HEK293 (cell line): Measurements from ENCODE around the gene LAMTOR4.

Source experiments
- EGR2 ChIP-seq: fragments of 450-650 bp; formaldehyde crosslinking; IDR thresholded peaks from 2 replicates; pipeline ENCODE4 v1.5.1; 2016; ENCODE audit warnings: low read depth, missing biosample characterization, missing genetic modification characterization
- FEZF1 ChIP-seq: fragments of 450-650 bp; formaldehyde crosslinking; IDR thresholded peaks from 2 replicates; pipeline ENCODE4 v1.5.1; 2016; ENCODE audit warnings: missing biosample characterization, missing genetic modification characterization
- HOXC10 ChIP-seq: sonication (generic); formaldehyde crosslinking; IDR thresholded peaks from 2 replicates; pipeline ENCODE4 v1.8.1; 2023; ENCODE audit warnings: mild to moderate bottlenecking, missing genetic modification reagents
- IKZF3 ChIP-seq: fragments of 450-650 bp; IDR thresholded peaks from 2 replicates; pipeline ENCODE4 v1.5.0; 2018; ENCODE audit warnings: missing biosample characterization, mild to moderate bottlenecking, missing genetic modification characterization, moderate library complexity
- KLF1 ChIP-seq: fragments of 450-650 bp; formaldehyde crosslinking; IDR thresholded peaks from 2 replicates; pipeline ENCODE4 v1.5.1; 2016; ENCODE audit warnings: missing biosample characterization, missing genetic modification characterization
- KLF16 ChIP-seq: fragments of 450-650 bp; formaldehyde crosslinking; IDR thresholded peaks from 2 replicates; pipeline ENCODE4 v1.5.1; 2017; ENCODE audit warnings: missing biosample characterization, missing genetic modification characterization
- KLF7 ChIP-seq: fragments of 450-650 bp; formaldehyde crosslinking; IDR thresholded peaks from 2 replicates; pipeline ENCODE4 v1.5.1; 2016; ENCODE audit warnings: missing biosample characterization, missing genetic modification characterization, borderline replicate concordance
- PRDM1 ChIP-seq: fragments of 450-650 bp; formaldehyde crosslinking; IDR thresholded peaks from 2 replicates; pipeline ENCODE4; 2016; ENCODE audit warnings: missing biosample characterization, missing genetic modification characterization
- YY1 ChIP-seq: fragments of 450-650 bp; formaldehyde crosslinking; IDR thresholded peaks from 2 replicates; pipeline ENCODE4 v1.5.1; 2018; ENCODE audit warnings: missing biosample characterization, missing genetic modification characterization
- ZBTB17 ChIP-seq: fragments of 450-650 bp; formaldehyde crosslinking; IDR thresholded peaks from 2 replicates; pipeline ENCODE4 v1.5.1; 2016; ENCODE audit warnings: missing biosample characterization, missing genetic modification characterization
- ZBTB20 ChIP-seq: fragments of 450-650 bp; formaldehyde crosslinking; IDR thresholded peaks from 2 replicates; pipeline ENCODE4 v1.5.1; 2016; ENCODE audit warnings: missing biosample characterization, missing genetic modification characterization
- ZNF23 ChIP-seq: fragments of 450-650 bp; formaldehyde crosslinking; IDR thresholded peaks from 2 replicates; pipeline ENCODE4 v1.5.1; 2016; ENCODE audit warnings: missing biosample characterization, missing genetic modification characterization, borderline replicate concordance
- ZNF266 ChIP-seq: fragments of 450-650 bp; formaldehyde crosslinking; IDR thresholded peaks from 2 replicates; pipeline ENCODE4 v1.5.1; 2016; ENCODE audit warnings: missing biosample characterization, missing genetic modification characterization, low read depth
- ZNF335 ChIP-seq: fragments of 450-650 bp; formaldehyde crosslinking; conservative IDR thresholded peaks from 2 replicates; pipeline ENCODE4 v1.5.1; 2016; ENCODE audit warnings: missing biosample characterization, missing genetic modification characterization
- ZNF571 ChIP-seq: fragments of 450-650 bp; formaldehyde crosslinking; IDR thresholded peaks from 2 replicates; pipeline ENCODE4 v1.5.0; 2017; ENCODE audit warnings: missing biosample characterization, missing genetic modification characterization
- ZNF624 ChIP-seq: fragments of 450-650 bp; formaldehyde crosslinking; IDR thresholded peaks from 2 replicates; pipeline ENCODE4 v1.5.1; 2017; ENCODE audit warnings: missing biosample characterization, missing genetic modification characterization
- ZNF701 ChIP-seq: fragments of 450-650 bp; formaldehyde crosslinking; IDR thresholded peaks from 2 replicates; pipeline ENCODE4 v1.5.1; 2016; ENCODE audit warnings: missing biosample characterization, missing genetic modification characterization
- ZNF76 ChIP-seq: fragments of 450-650 bp; formaldehyde crosslinking; IDR thresholded peaks from 2 replicates; pipeline ENCODE4; 2016; ENCODE audit warnings: low read depth, missing biosample characterization, missing genetic modification characterization, borderline replicate concordance
- ZNF837 ChIP-seq: fragments of 450-650 bp; formaldehyde crosslinking; IDR thresholded peaks from 2 replicates; pipeline ENCODE4 v1.5.1; 2016; ENCODE audit warnings: missing biosample characterization, missing genetic modification characterization
- TF ChIP-seq, protein P1 (sequence below): fragments of 450-650 bp; formaldehyde crosslinking; IDR thresholded peaks from 2 replicates; pipeline ENCODE4 v1.5.1; 2016; ENCODE audit warnings: missing biosample characterization, missing genetic modification characterization
- TF ChIP-seq, protein P2 (sequence below): fragments of 450-650 bp; formaldehyde crosslinking; IDR thresholded peaks from 2 replicates; pipeline ENCODE4 v1.5.1; 2016; ENCODE audit warnings: missing biosample characterization, missing genetic modification characterization, low read depth
- TF ChIP-seq, protein P3 (sequence below): fragments of 450-650 bp; formaldehyde crosslinking; IDR thresholded peaks from 2 replicates; pipeline ENCODE4 v1.5.1; 2017; ENCODE audit warnings: missing biosample characterization, mild to moderate bottlenecking, missing genetic modification characterization, moderate library complexity
- TF ChIP-seq, protein P4 (sequence below): fragments of 450-650 bp; formaldehyde crosslinking; IDR thresholded peaks from 2 replicates; pipeline ENCODE4 v1.5.1; 2016; ENCODE audit warnings: missing biosample characterization, missing genetic modification characterization
- TF ChIP-seq, protein P5 (sequence below): fragments of 450-650 bp; formaldehyde crosslinking; IDR thresholded peaks from 2 replicates; pipeline ENCODE4 v1.5.1; 2016; ENCODE audit warnings: missing biosample characterization, missing genetic modification characterization
- TF ChIP-seq, protein P6 (sequence below): fragments of 450-650 bp; formaldehyde crosslinking; IDR thresholded peaks from 2 replicates; pipeline ENCODE4 v1.5.1; 2017; ENCODE audit warnings: missing biosample characterization, missing genetic modification characterization

LAMTOR4 gene

DNA sequence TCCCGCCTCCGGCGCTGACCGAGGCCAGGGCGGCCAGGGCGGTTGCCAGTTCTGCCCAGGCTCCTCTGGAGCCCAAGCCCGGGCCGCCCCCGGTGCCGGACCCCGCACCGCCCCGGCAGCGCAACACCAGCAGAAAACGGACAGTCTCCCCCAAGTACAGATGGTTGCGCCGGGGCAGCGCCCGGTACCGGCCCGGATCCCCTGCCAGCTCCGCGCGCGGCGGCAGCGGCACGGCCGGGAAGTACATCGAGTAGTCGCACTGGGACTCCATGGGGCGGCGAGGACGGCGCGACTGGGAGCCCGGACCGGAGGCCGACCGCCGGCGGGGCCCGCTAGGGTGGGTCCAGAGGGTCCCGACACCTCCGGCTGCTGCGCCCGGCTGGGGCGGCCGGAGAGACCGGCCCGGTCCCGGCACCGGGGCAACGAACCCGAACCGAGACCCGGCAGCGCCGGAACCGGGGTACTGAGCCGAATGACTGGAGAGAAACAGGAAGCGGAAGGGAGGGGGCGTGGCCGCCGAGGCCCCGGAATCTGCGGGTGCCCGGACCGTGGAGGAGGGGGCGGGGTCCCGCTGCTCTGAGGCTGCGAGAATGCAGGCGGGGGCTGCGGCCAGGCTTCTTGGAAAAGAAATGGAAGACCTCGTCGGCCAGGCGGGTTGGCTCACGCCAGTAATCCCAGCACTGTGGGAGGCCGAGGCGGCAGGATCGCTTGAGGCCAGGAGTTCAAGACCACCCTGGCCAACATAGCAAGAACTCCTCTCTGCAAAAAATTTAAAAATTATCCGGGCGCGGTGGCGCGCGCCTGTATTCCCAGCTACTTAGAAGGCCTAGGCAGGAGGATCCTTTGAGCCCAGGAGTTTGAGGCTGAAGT, 9.7 kb downstream of the LAMTOR4 start, which contains the start of gene TRAPPC14 (continued):
- TF ChIP-seq ZNF701 (no peak), EGR2 (tag by site-specific recombination) (peak; percentile 60), ZNF335 (tag by site-specific recombination) (peak; percentile 81), PRDM1 (no peak), KLF7 (tag by site-specific recombination) (no peak; the same call in 1 of the 2 replicates), ZNF266 (tag by site-specific recombination) (no peak), KLF16 (tag by site-specific recombination) (peak; percentile 94), KLF1 (tag by site-specific recombination) (peak; percentile 37; the same call in 1 of the 2 replicates), ZNF624 (tag by site-specific recombination) (no peak), HOXC10 (CRISPR knock-in tag) (no peak), YY1 (tag by site-specific recombination) (no peak; the same call in 1 of the 2 replicates), IKZF3 (0 out of 2 replicates have a peak, but pooled peaks have one; percentile 33), ZBTB17 (tag by site-specific recombination) (peak; percentile 65), ZNF837 (no peak), ZNF76 (tag by site-specific recombination) (0 out of 2 replicates have a peak, but pooled peaks have one; percentile 36), ZBTB20 (tag by site-specific recombination) (peak; percentile 100), ZNF23 (tag by site-specific recombination) (no peak), FEZF1 (tag by site-specific recombination) (no peak), ZNF571 (tag by site-specific recombination) (no peak)
- TF ChIP-seq, protein P1, sequence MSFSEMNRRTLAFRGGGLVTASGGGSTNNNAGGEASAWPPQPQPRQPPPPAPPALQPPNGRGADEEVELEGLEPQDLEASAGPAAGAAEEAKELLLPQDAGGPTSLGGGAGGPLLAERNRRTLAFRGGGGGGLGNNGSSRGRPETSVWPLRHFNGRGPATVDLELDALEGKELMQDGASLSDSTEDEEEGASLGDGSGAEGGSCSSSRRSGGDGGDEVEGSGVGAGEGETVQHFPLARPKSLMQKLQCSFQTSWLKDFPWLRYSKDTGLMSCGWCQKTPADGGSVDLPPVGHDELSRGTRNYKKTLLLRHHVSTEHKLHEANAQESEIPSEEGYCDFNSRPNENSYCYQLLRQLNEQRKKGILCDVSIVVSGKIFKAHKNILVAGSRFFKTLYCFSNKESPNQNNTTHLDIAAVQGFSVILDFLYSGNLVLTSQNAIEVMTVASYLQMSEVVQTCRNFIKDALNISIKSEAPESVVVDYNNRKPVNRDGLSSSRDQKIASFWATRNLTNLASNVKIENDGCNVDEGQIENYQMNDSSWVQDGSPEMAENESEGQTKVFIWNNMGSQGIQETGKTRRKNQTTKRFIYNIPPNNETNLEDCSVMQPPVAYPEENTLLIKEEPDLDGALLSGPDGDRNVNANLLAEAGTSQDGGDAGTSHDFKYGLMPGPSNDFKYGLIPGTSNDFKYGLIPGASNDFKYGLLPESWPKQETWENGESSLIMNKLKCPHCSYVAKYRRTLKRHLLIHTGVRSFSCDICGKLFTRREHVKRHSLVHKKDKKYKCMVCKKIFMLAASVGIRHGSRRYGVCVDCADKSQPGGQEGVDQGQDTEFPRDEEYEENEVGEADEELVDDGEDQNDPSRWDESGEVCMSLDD (tag by site-specific recombination), result peak; percentile 77; the same call in 1 of the 2 replicates
- TF ChIP-seq, protein P2, sequence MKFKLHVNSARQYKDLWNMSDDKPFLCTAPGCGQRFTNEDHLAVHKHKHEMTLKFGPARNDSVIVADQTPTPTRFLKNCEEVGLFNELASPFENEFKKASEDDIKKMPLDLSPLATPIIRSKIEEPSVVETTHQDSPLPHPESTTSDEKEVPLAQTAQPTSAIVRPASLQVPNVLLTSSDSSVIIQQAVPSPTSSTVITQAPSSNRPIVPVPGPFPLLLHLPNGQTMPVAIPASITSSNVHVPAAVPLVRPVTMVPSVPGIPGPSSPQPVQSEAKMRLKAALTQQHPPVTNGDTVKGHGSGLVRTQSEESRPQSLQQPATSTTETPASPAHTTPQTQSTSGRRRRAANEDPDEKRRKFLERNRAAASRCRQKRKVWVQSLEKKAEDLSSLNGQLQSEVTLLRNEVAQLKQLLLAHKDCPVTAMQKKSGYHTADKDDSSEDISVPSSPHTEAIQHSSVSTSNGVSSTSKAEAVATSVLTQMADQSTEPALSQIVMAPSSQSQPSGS (tag by site-specific recombination), result no peak
- TF ChIP-seq, protein P3, sequence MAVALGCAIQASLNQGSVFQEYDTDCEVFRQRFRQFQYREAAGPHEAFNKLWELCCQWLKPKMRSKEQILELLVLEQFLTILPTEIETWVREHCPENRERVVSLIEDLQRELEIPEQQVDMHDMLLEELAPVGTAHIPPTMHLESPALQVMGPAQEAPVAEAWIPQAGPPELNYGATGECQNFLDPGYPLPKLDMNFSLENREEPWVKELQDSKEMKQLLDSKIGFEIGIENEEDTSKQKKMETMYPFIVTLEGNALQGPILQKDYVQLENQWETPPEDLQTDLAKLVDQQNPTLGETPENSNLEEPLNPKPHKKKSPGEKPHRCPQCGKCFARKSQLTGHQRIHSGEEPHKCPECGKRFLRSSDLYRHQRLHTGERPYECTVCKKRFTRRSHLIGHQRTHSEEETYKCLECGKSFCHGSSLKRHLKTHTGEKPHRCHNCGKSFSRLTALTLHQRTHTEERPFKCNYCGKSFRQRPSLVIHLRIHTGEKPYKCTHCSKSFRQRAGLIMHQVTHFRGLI, result no peak
- TF ChIP-seq, protein P4, sequence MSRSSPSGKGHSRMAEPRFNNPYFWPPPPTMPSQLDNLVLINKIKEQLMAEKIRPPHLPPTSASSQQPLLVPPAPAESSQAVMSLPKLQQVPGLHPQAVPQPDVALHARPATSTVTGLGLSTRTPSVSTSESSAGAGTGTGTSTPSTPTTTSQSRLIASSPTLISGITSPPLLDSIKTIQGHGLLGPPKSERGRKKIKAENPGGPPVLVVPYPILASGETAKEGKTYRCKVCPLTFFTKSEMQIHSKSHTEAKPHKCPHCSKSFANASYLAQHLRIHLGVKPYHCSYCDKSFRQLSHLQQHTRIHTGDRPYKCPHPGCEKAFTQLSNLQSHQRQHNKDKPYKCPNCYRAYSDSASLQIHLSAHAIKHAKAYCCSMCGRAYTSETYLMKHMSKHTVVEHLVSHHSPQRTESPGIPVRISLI (tag by site-specific recombination), result no peak
- TF ChIP-seq, protein P5, sequence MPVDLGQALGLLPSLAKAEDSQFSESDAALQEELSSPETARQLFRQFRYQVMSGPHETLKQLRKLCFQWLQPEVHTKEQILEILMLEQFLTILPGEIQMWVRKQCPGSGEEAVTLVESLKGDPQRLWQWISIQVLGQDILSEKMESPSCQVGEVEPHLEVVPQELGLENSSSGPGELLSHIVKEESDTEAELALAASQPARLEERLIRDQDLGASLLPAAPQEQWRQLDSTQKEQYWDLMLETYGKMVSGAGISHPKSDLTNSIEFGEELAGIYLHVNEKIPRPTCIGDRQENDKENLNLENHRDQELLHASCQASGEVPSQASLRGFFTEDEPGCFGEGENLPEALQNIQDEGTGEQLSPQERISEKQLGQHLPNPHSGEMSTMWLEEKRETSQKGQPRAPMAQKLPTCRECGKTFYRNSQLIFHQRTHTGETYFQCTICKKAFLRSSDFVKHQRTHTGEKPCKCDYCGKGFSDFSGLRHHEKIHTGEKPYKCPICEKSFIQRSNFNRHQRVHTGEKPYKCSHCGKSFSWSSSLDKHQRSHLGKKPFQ (tag by site-specific recombination), result no peak
- TF ChIP-seq, protein P6, sequence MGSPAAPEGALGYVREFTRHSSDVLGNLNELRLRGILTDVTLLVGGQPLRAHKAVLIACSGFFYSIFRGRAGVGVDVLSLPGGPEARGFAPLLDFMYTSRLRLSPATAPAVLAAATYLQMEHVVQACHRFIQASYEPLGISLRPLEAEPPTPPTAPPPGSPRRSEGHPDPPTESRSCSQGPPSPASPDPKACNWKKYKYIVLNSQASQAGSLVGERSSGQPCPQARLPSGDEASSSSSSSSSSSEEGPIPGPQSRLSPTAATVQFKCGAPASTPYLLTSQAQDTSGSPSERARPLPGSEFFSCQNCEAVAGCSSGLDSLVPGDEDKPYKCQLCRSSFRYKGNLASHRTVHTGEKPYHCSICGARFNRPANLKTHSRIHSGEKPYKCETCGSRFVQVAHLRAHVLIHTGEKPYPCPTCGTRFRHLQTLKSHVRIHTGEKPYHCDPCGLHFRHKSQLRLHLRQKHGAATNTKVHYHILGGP (tag by site-specific recombination), result no peak
